H1 (cell line): ENCODE data around the gene RHBG.
"Not testable (repeated sequence)": the region's sequence is repeated elsewhere in the genome, so short reads cannot be mapped to it uniquely, and the experiment has no call there.

Experiments
- EZH2 ChIP-seq: fragments of 200-600 bp; sonication (generic); IDR thresholded peaks from 2 replicates; pipeline ENCODE4 v1.7.1; 2012; ENCODE audit warnings: low read depth, mild to moderate bottlenecking, moderate library complexity, low read length, inconsistent platforms; ENCODE audit not compliant: severe bottlenecking
- POLR2AphosphoS5 ChIP-seq: IDR thresholded peaks from 2 replicates; pipeline ENCODE4 v1.6.1; 2011; ENCODE audit warnings: low read depth, low read length
- TAF1 ChIP-seq: IDR thresholded peaks from 2 replicates; pipeline ENCODE4 v1.6.1; 2011; ENCODE audit warnings: mild to moderate bottlenecking, low read depth, low read length
- TF ChIP-seq, protein P1 (sequence below), 3 experiments: IDR thresholded peaks; 1 replicate in 2 of 3; 2 replicates in 1 of 3; pipeline versions ENCODE4 v1.5.1 to v1.6.1; 2011; ENCODE audit warnings: low read length in 3 of 3, mild to moderate bottlenecking in 3 of 3, inconsistent platforms in 2 of 3, low read depth in 1 of 3, moderate library complexity in 1 of 3; ENCODE audit not compliant: insufficient read depth in 1 of 3; ENCODE audit errors: control extremely low read depth in 1 of 3
- TF ChIP-seq, protein P2 (sequence below): IDR thresholded peaks from 2 replicates; pipeline ENCODE4 v1.6.1; 2012; ENCODE audit warnings: inconsistent platforms
- TF ChIP-seq, protein P3 (sequence below): IDR thresholded peaks from 2 replicates; pipeline ENCODE4 v1.6.1; 2012; ENCODE audit warnings: inconsistent platforms

DNA sequence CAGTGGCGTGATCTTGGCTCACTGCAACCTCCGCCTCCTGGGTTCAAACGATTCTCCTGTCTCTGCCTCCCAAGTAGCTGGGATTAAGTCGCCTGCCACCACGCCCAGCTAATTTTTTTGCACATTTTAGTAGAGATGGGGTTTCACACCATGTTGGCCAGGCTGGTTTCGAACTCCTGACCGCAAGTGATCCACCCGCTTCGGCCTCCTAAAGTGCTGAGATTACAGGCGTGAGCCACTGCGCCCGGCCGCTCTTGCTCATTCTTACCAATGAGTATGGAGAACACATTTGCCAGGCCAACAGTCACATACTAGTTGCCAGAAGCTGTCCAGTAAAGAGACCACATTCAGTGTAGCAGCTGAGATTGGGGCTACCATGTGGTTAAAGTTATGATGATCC, 16.5 kb upstream of the RHBG start:
- TF ChIP-seq, protein P1, sequence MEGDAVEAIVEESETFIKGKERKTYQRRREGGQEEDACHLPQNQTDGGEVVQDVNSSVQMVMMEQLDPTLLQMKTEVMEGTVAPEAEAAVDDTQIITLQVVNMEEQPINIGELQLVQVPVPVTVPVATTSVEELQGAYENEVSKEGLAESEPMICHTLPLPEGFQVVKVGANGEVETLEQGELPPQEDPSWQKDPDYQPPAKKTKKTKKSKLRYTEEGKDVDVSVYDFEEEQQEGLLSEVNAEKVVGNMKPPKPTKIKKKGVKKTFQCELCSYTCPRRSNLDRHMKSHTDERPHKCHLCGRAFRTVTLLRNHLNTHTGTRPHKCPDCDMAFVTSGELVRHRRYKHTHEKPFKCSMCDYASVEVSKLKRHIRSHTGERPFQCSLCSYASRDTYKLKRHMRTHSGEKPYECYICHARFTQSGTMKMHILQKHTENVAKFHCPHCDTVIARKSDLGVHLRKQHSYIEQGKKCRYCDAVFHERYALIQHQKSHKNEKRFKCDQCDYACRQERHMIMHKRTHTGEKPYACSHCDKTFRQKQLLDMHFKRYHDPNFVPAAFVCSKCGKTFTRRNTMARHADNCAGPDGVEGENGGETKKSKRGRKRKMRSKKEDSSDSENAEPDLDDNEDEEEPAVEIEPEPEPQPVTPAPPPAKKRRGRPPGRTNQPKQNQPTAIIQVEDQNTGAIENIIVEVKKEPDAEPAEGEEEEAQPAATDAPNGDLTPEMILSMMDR (IDR thresholded peaks at IDR 0.05; ENCODE audit: control extremely low read depth in 1 of 3, insufficient read depth in 1 of 3, low read depth in 1 of 3, low read length in 3 of 3): not testable (repeated sequence)
- TF ChIP-seq, protein P2, sequence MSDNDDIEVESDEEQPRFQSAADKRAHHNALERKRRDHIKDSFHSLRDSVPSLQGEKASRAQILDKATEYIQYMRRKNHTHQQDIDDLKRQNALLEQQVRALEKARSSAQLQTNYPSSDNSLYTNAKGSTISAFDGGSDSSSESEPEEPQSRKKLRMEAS: not testable (repeated sequence)
- TF ChIP-seq POLR2AphosphoS5, EZH2, TAF1: not testable (repeated sequence)
- TF ChIP-seq, protein P3, sequence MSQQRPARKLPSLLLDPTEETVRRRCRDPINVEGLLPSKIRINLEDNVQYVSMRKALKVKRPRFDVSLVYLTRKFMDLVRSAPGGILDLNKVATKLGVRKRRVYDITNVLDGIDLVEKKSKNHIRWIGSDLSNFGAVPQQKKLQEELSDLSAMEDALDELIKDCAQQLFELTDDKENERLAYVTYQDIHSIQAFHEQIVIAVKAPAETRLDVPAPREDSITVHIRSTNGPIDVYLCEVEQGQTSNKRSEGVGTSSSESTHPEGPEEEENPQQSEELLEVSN: not testable (repeated sequence)
